T-helper 2 cell (primary cell): ENCODE data around the gene ATF6.

Experiments used
- DNase-seq, 5 experiments: peaks; one replicate each; pipeline versions ENCODE4 v3.0.0 to v3.0.0-alpha.2; 2012 to 2022

The ATF6 gene

GRCh38 chr1:162003061-162003829 is 237.1 kb downstream of the ATF6 start:
- no peak for DNase-seq

- DNase-seq = no peak
Measured at GRCh38 chr1:162003830-162004215, 237.7 kb downstream of the ATF6 start.

GRCh38 chr1:162004441-162004950 is 238.4 kb downstream of the ATF6 start:
- DNase-seq = no peak

- DNase-seq = no peak
Measured at GRCh38 chr1:162006081-162006480, 240.0 kb downstream of the ATF6 start.

GRCh38 chr1:162007466-162007865 is 241.3 kb downstream of the ATF6 start:
- DNase-seq = no peak

- no peak for DNase-seq
Measured at GRCh38 chr1:162008799-162009198, 242.7 kb downstream of the ATF6 start.

GRCh38 chr1:162009501-162010174 is 243.5 kb downstream of the ATF6 start:
- no peak for DNase-seq

GRCh38 chr1:162010175-162010506 is 244.0 kb downstream of the ATF6 start:
- DNase-seq = no peak

GRCh38 chr1:162011337-162012012 is 245.4 kb downstream of the ATF6 start:
- DNase-seq = no peak

GRCh38 chr1:162013289-162013688 is 247.2 kb downstream of the ATF6 start:
- DNase-seq = no peak
